HCT116 (cell line): ENCODE measurements around the gene FGD3. TPM values are rescaled to one million over a fixed set of nuclear protein-coding genes. Genes with fewer than 3 reads are reported as not detected.

ENCODE experiments used
- ATAC-seq: fragments of 200-7000 bp; cut with Tn5 transposase; 2 replicates; pipeline ENCODE4 v1.9.1; 2020; ENCODE audit warnings: mild to moderate bottlenecking, moderate library complexity
- BruUV-seq: library from RNA; stranded (reverse); fragments of 400-500 nt; replicated peaks from 2 replicates; lab custom pipeline; 2021; lab: Mats Ljungman, UMichigan
- CTCF ChIA-PET: fragments of 300-600 bp; sonication (Branson Sonifier 250); formaldehyde crosslinking; loops from one replicate; lab custom pipeline; 2021; ENCODE audit warnings: antibody characterized with exemption; lab: Charles Lee
- POLR2A ChIA-PET: fragments of 300-600, 350-600 bp; sonication (Branson Sonifier 250); formaldehyde crosslinking; loops from one replicate; lab custom pipeline; 2021; ENCODE audit warnings: antibody characterized with exemption; lab: Charles Lee
- RAD21 ChIA-PET, 2 experiments: fragments of 300-600 bp; sonication (Branson Sonifier 250); formaldehyde crosslinking; loops; one replicate each; lab custom pipeline; 2023; ENCODE audit warnings: low total read pairs in 2 of 2; ENCODE audit not compliant: uncharacterized antibody in 2 of 2, unreplicated experiment in 2 of 2, low non-redundant PET in 1 of 2; lab: Charles Lee
- DNase-seq: peaks from one replicate; pipeline ENCODE4 v3.0.0-alpha.2; 2010; ENCODE audit warnings: low read depth, low spot score
- H2AFZ ChIP-seq: fragments of 200-600 bp; shearing (Covaris generic), sonication (generic); 2 replicates; pipeline ENCODE4 v1.6.1; 2017; ENCODE audit warnings: low read depth, mixed run types, mixed read lengths, antibody characterized with exemption, low read length; ENCODE audit not compliant: poor library complexity, severe bottlenecking
- H3K27ac ChIP-seq: 2 replicates; pipeline ENCODE4 v1.5.1; 2012; ENCODE audit warnings: low read depth, low read length
- H3K27me3 ChIP-seq: fragments of 200-600 bp; sonication (generic); 2 replicates; pipeline ENCODE4 v1.6.1; 2016; ENCODE audit warnings: mixed run types, low read length, mixed read lengths; ENCODE audit not compliant: insufficient read depth
- H3K36me3 ChIP-seq, 2 experiments: fragments of 200-500 bp in 1 of 2; fragments of 200-600 bp in 1 of 2; sonication (Bioruptor generic) in 1 of 2; sonication (generic) in 1 of 2; 2 replicates each; pipeline versions ENCODE4 v1.5.1 to v1.6.1; 2014 to 2016; ENCODE audit warnings: low read length in 2 of 2, inconsistent platforms in 1 of 2, mixed read lengths in 1 of 2, mixed run types in 1 of 2; ENCODE audit not compliant: insufficient read depth in 2 of 2, control insufficient read depth in 1 of 2
- H3K4me1 ChIP-seq, 2 experiments: fragments of 200-600 bp in 1 of 2; sonication (generic) in 1 of 2; 2 replicates each; pipeline versions ENCODE4 v1.5.1 to v1.6.1; 2012 to 2017; ENCODE audit warnings: low read length in 2 of 2, inconsistent platforms in 1 of 2, mild to moderate bottlenecking in 1 of 2, mixed read lengths in 1 of 2, mixed run types in 1 of 2, moderate library complexity in 1 of 2; ENCODE audit not compliant: insufficient read depth in 2 of 2, control insufficient read depth in 1 of 2
- H3K4me2 ChIP-seq: fragments of 200-600 bp; sonication (generic); 2 replicates; pipeline ENCODE4 v1.6.1; 2017; ENCODE audit warnings: mixed run types, low read length, mixed read lengths
- H3K4me3 ChIP-seq, 2 experiments: fragments of 200-600 bp in 1 of 2; sonication (generic) in 1 of 2; replicated peaks in 1 of 2; 2 replicates each; pipeline ENCODE4 v1.5.1; 2011 to 2016; ENCODE audit warnings: low read length in 2 of 2, control low read depth in 1 of 2, low read depth in 1 of 2, mild to moderate bottlenecking in 1 of 2, mixed read lengths in 1 of 2, mixed run types in 1 of 2
- H3K79me2 ChIP-seq: fragments of 200-600 bp; sonication (generic); 2 replicates; pipeline ENCODE4 v1.6.1; 2017; ENCODE audit warnings: mild to moderate bottlenecking, mixed run types, low read length, moderate library complexity, mixed read lengths; ENCODE audit not compliant: insufficient read depth
- H3K9ac ChIP-seq: fragments of 200-600 bp; sonication (generic); 2 replicates; pipeline ENCODE4 v1.6.1; 2016; ENCODE audit warnings: low read length, mixed read lengths
- H3K9me2 ChIP-seq: fragments of 200-600 bp; sonication (generic), shearing (Covaris generic); 2 replicates; pipeline ENCODE4 v1.6.1; 2017; ENCODE audit warnings: mixed run types, mild to moderate bottlenecking, moderate library complexity; ENCODE audit not compliant: insufficient read depth
- H3K9me3 ChIP-seq, 2 experiments: fragments of 200-500 bp in 1 of 2; fragments of 200-600 bp in 1 of 2; sonication (Bioruptor generic) in 1 of 2; sonication (generic) in 1 of 2; 2 replicates each; pipeline ENCODE4 v1.6.1; 2014 to 2017; ENCODE audit warnings: low read length in 2 of 2, mixed read lengths in 2 of 2, inconsistent platforms in 1 of 2, low read depth in 1 of 2, mild to moderate bottlenecking in 1 of 2, mixed run types in 1 of 2, moderate library complexity in 1 of 2; ENCODE audit not compliant: control insufficient read depth in 1 of 2, insufficient read depth in 1 of 2
- H4K20me1 ChIP-seq: fragments of 200-600 bp; sonication (generic), shearing (Covaris generic); 2 replicates; pipeline ENCODE4 v1.6.1; 2017; ENCODE audit warnings: mixed run types, mild to moderate bottlenecking, moderate library complexity; ENCODE audit not compliant: insufficient read depth
- CBX3 ChIP-seq: IDR thresholded peaks from 2 replicates; pipeline ENCODE4 v1.6.1; 2012; ENCODE audit warnings: low read depth
- CEBPB ChIP-seq: IDR thresholded peaks from 2 replicates; pipeline ENCODE4 v1.6.1; 2012; ENCODE audit warnings: low read depth
- EGR1 ChIP-seq: IDR thresholded peaks from 2 replicates; pipeline ENCODE4 v1.6.1; 2012; ENCODE audit warnings: low read depth
- ELF1 ChIP-seq: IDR thresholded peaks from 2 replicates; pipeline ENCODE4 v1.6.1; 2012; ENCODE audit warnings: low read depth, borderline replicate concordance
- EZH2 ChIP-seq: fragments of 200-600 bp; sonication (generic); IDR thresholded peaks from 2 replicates; pipeline ENCODE4 v1.6.1; 2017; ENCODE audit warnings: antibody characterized with exemption, mixed run types
- EZH2phosphoT487 ChIP-seq: fragments of 200-600 bp; IDR thresholded peaks from 2 replicates; pipeline ENCODE4 v1.6.1; 2018; ENCODE audit warnings: antibody characterized with exemption, borderline replicate concordance
- FOSL1 ChIP-seq: IDR thresholded peaks from 2 replicates; pipeline ENCODE4 v1.6.1; 2012; ENCODE audit warnings: low read depth
- JUND ChIP-seq: IDR thresholded peaks from 2 replicates; pipeline ENCODE4 v1.6.1; 2012
- POLR2A ChIP-seq: IDR thresholded peaks from 2 replicates; pipeline ENCODE4 v1.7.0; 2011; ENCODE audit warnings: borderline replicate concordance; ENCODE audit not compliant: insufficient read depth, insufficient read length; ENCODE audit errors: extremely low read depth
- POLR2AphosphoS5 ChIP-seq: IDR thresholded peaks from 2 replicates; pipeline ENCODE4 v1.6.1; 2011; ENCODE audit warnings: mild to moderate bottlenecking, low read depth, low read length, moderate library complexity
- SP1 ChIP-seq: IDR thresholded peaks from 2 replicates; pipeline ENCODE4 v1.6.1; 2012; ENCODE audit warnings: low read depth
- TCF7L2 ChIP-seq: IDR thresholded peaks from 2 replicates; pipeline ENCODE4 v1.7.0; 2011; ENCODE audit warnings: borderline replicate concordance, inconsistent platforms; ENCODE audit not compliant: insufficient read depth, insufficient read length; ENCODE audit errors: extremely low read depth
- YY1 ChIP-seq: IDR thresholded peaks from 2 replicates; pipeline ENCODE4 v1.6.1; 2011; ENCODE audit warnings: low read length, low read depth, moderate library complexity, mild to moderate bottlenecking; ENCODE audit not compliant: insufficient replicate concordance; ENCODE audit errors: extremely low read depth
- ZNF274 ChIP-seq: fragments of 200-500 bp; sonication (Bioruptor generic); IDR thresholded peaks from 2 replicates; pipeline ENCODE4 v1.6.1; 2014; ENCODE audit warnings: mild to moderate bottlenecking, low read depth, low read length, inconsistent platforms
- intact Hi-C: fragments of 100-400 bp; cut with micrococcal nuclease; formaldehyde crosslinking; loops from 2 replicates; pipeline ENCODE4 v1.10.0; 2022
- total RNA-seq: library from RNA; stranded (reverse); gene quantifications from one replicate; pipeline ENCODE4 v1.2.1, GENCODE V29; 2021; ENCODE audit not compliant: unreplicated experiment
- TF ChIP-seq, protein P1 (sequence below), 3 experiments: fragments of 200-600 bp in 1 of 3; sonication (generic) in 1 of 3; IDR thresholded peaks in 2 of 3; conservative IDR thresholded peaks in 1 of 3; 2 replicates each; pipeline ENCODE4 v1.5.1; 2012 to 2017; ENCODE audit warnings: low read depth in 2 of 3, low read length in 2 of 3, antibody characterized with exemption in 1 of 3, borderline replicate concordance in 1 of 3, control low read depth in 1 of 3, mild to moderate bottlenecking in 1 of 3, mixed read lengths in 1 of 3, mixed run types in 1 of 3, moderate library complexity in 1 of 3; ENCODE audit not compliant: insufficient read depth in 1 of 3
- TF ChIP-seq, protein P2 (sequence below): IDR thresholded peaks from 2 replicates; pipeline ENCODE4 v1.6.1; 2012

The FGD3 gene
- total RNA-seq, 1 experiment from 2014 or later = 3.3 TPM

DNA sequence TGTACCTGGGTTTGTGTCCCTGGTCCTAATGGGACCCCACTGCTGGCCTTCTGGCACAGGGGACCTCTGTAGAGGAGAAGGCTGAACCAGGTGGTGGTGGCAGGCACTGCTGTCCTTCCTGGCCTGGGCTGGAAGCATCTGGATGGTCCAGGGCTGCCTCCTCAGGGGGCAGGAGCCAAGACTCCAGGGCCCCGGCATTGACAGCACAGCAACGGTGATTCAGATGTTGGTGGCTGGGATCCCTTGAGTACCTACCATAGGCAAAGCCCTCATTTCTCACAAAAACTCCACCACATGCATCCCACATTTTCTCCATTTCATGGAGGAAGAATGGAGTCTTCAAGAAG is 15.0 kb downstream of the FGD3 start:
- CTCF ChIA-PET = no interaction called here
- intact Hi-C loops = no loop called here

More for the DNA sequence above, 15.0 kb downstream of the FGD3 start:
- H3K4me2 ChIP-seq = no peak overlapping the region
- no peak overlapping the region for H3K9ac ChIP-seq
- H3K9me2 ChIP-seq = no peaks in the 10 kb centered on the region
- H3K79me2 ChIP-seq = no peaks in the 10 kb centered on the region
- ChIA-PET POLR2A (no interaction called here), RAD21 (no interaction called here)
- H3K36me3 ChIP-seq = no peaks in the 10 kb centered on the region
- TF ChIP-seq ZNF274 (no peak), SP1 (no peak), POLR2AphosphoS5 (no peak), TCF7L2 (no peak), EGR1 (no peak), JUND (no peak), EZH2 (no peak), POLR2A (no peak), CBX3 (no peak), EZH2phosphoT487 (no peak), YY1 (no peak), ELF1 (no peak), CEBPB (no peak), FOSL1 (no peak)
- TF ChIP-seq, protein P1, sequence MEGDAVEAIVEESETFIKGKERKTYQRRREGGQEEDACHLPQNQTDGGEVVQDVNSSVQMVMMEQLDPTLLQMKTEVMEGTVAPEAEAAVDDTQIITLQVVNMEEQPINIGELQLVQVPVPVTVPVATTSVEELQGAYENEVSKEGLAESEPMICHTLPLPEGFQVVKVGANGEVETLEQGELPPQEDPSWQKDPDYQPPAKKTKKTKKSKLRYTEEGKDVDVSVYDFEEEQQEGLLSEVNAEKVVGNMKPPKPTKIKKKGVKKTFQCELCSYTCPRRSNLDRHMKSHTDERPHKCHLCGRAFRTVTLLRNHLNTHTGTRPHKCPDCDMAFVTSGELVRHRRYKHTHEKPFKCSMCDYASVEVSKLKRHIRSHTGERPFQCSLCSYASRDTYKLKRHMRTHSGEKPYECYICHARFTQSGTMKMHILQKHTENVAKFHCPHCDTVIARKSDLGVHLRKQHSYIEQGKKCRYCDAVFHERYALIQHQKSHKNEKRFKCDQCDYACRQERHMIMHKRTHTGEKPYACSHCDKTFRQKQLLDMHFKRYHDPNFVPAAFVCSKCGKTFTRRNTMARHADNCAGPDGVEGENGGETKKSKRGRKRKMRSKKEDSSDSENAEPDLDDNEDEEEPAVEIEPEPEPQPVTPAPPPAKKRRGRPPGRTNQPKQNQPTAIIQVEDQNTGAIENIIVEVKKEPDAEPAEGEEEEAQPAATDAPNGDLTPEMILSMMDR (IDR thresholded peaks at IDR 0.05 in 2 of 3, conservative IDR thresholded peaks at IDR 0.05 in 1 of 3; ENCODE audit: borderline replicate concordance in 1 of 3, insufficient read depth in 1 of 3, low read depth in 2 of 3, low read length in 2 of 3) = no peak
- TF ChIP-seq, protein P2, sequence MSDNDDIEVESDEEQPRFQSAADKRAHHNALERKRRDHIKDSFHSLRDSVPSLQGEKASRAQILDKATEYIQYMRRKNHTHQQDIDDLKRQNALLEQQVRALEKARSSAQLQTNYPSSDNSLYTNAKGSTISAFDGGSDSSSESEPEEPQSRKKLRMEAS = no peak
- H3K4me1 ChIP-seq = no peaks in the 10 kb centered on the region; a peak in 1 of 4 replicates
- H4K20me1 ChIP-seq = no peaks in the 10 kb centered on the region
- no peaks in the 10 kb centered on the region for H3K27me3 ChIP-seq
- H2AFZ ChIP-seq = no peak overlapping the region
- no peak overlapping the region for H3K4me3 ChIP-seq
- H3K9me3 ChIP-seq = peaks cover 0 to 3% of the 10 kb centered on the region in 2 experiments; a peak in 1 of 4 replicates
- ATAC-seq = no peak
- BruUV-seq = no TSS peak
- DNase-seq = no peak
- no peak overlapping the region for H3K27ac ChIP-seq
